OCI-LY3 (cell line): ENCODE results near the gene MAP3K7.
A peak's percentile ranks its signal among the peaks of the same experiment; 100 is the strongest.

Experiments
- H2AFZ ChIP-seq: fragments of 200-600, 300-600 bp; shearing (Covaris generic); 2 replicates; pipeline ENCODE4 v1.6.0; 2014; ENCODE audit warnings: antibody characterized with exemption, low read depth, low read length
- H3K27ac ChIP-seq: fragments of 200-600, 300-600 bp; sonication (generic); 2 replicates; pipeline ENCODE4 v1.5.1; 2014; ENCODE audit warnings: mild to moderate bottlenecking, low read length, moderate library complexity, mixed read lengths
- H3K27me3 ChIP-seq: fragments of 200-600, 300-600 bp; sonication (generic); 2 replicates; pipeline ENCODE4 v1.6.1; 2014; ENCODE audit warnings: low read depth, low read length, mixed read lengths
- H3K36me3 ChIP-seq: fragments of 200-600, 300-600 bp; sonication (generic); replicated peaks from 2 replicates; pipeline ENCODE3; 2014; ENCODE audit warnings: low read depth, low read length, mixed read lengths
- H3K4me1 ChIP-seq: fragments of 300-600, 200-600 bp; sonication (generic); 2 replicates; pipeline ENCODE4 v1.6.1; 2014; ENCODE audit warnings: low read length, mixed read lengths
- H3K4me2 ChIP-seq: fragments of 200-600, 300-600 bp; sonication (generic); 2 replicates; pipeline ENCODE4 v1.6.1; 2014; ENCODE audit warnings: low read length, mixed read lengths
- H3K4me3 ChIP-seq: fragments of 300-600, 200-600 bp; sonication (generic); 2 replicates; pipeline ENCODE4 v1.5.1; 2014; ENCODE audit warnings: antibody characterized with exemption, mild to moderate bottlenecking, low read length, moderate library complexity
- H3K79me2 ChIP-seq: fragments of 300-600, 200-600 bp; shearing (Covaris generic); 2 replicates; pipeline ENCODE4 v1.6.1; 2014; ENCODE audit warnings: mild to moderate bottlenecking, low read length, mixed read lengths
- H3K9ac ChIP-seq: fragments of 300-600, 200-600 bp; shearing (Covaris generic); 2 replicates; pipeline ENCODE4 v1.6.0; 2014; ENCODE audit warnings: mild to moderate bottlenecking, low read length, moderate library complexity
- H3K9me3 ChIP-seq: fragments of 200-600, 300-600 bp; shearing (Covaris generic); 2 replicates; pipeline ENCODE4 v1.6.1; 2014; ENCODE audit warnings: low read length, mixed read lengths; ENCODE audit not compliant: insufficient read depth
- H4K20me1 ChIP-seq: fragments of 200-600, 300-600 bp; sonication (generic); 2 replicates; pipeline ENCODE4 v1.6.1; 2016; ENCODE audit warnings: low read length, mixed read lengths; ENCODE audit not compliant: insufficient read depth
- EZH2phosphoT487 ChIP-seq: fragments of 200-600 bp; shearing (Covaris generic); IDR thresholded peaks from 2 replicates; pipeline ENCODE4 v1.6.1; 2018; ENCODE audit warnings: antibody characterized with exemption, mixed run types, low read depth
- TF ChIP-seq, protein P1 (sequence below): fragments of 200-600, 300-600 bp; sonication (generic); IDR thresholded peaks from 2 replicates; pipeline ENCODE4 v1.5.1; 2014; ENCODE audit warnings: antibody characterized with exemption, low read length, low read depth

Gene MAP3K7

GRCh38 chr6:90544081-90544480 is 42.8 kb downstream of the MAP3K7 start:
- H3K4me1 ChIP-seq: peaks cover 7% of the 10 kb centered on the region; the same call in 1 of the 2 replicates
- no peaks in the 10 kb centered on the region for H4K20me1 ChIP-seq
- peaks cover 10% of the 10 kb centered on the region for H3K36me3 ChIP-seq
- H3K4me3 ChIP-seq: no peak overlapping the region
- no peaks in the 10 kb centered on the region for H3K9me3 ChIP-seq
- H3K9ac ChIP-seq: no peak overlapping the region
- no peaks in the 10 kb centered on the region for H3K27me3 ChIP-seq
- H3K79me2 ChIP-seq: no peaks in the 10 kb centered on the region
- no peak overlapping the region for H2AFZ ChIP-seq
- no peak overlapping the region for H3K27ac ChIP-seq
- H3K4me2 ChIP-seq: no peak overlapping the region
- TF ChIP-seq EZH2phosphoT487: no peak
- TF ChIP-seq, protein P1, sequence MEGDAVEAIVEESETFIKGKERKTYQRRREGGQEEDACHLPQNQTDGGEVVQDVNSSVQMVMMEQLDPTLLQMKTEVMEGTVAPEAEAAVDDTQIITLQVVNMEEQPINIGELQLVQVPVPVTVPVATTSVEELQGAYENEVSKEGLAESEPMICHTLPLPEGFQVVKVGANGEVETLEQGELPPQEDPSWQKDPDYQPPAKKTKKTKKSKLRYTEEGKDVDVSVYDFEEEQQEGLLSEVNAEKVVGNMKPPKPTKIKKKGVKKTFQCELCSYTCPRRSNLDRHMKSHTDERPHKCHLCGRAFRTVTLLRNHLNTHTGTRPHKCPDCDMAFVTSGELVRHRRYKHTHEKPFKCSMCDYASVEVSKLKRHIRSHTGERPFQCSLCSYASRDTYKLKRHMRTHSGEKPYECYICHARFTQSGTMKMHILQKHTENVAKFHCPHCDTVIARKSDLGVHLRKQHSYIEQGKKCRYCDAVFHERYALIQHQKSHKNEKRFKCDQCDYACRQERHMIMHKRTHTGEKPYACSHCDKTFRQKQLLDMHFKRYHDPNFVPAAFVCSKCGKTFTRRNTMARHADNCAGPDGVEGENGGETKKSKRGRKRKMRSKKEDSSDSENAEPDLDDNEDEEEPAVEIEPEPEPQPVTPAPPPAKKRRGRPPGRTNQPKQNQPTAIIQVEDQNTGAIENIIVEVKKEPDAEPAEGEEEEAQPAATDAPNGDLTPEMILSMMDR: no peak

- H3K27me3 ChIP-seq: no peaks in the 10 kb centered on the region
- no peak for TF ChIP-seq EZH2phosphoT487
- TF ChIP-seq, protein P1: no peak
- peaks cover 10% of the 10 kb centered on the region for H3K36me3 ChIP-seq
- H4K20me1 ChIP-seq: no peaks in the 10 kb centered on the region
- no peaks in the 10 kb centered on the region for H3K9me3 ChIP-seq
- H3K4me3 ChIP-seq: no peak overlapping the region
- no peak overlapping the region for H3K4me2 ChIP-seq
- no peaks in the 10 kb centered on the region for H3K79me2 ChIP-seq
- no peak overlapping the region for H3K9ac ChIP-seq
- H3K27ac ChIP-seq: no peak overlapping the region
- H3K4me1 ChIP-seq: peaks cover 19% of the 10 kb centered on the region
- H2AFZ ChIP-seq: no peak overlapping the region
These were observed 45.7 kb downstream of the MAP3K7 start for GRCh38 chr6:90541221-90541620.

DNA sequence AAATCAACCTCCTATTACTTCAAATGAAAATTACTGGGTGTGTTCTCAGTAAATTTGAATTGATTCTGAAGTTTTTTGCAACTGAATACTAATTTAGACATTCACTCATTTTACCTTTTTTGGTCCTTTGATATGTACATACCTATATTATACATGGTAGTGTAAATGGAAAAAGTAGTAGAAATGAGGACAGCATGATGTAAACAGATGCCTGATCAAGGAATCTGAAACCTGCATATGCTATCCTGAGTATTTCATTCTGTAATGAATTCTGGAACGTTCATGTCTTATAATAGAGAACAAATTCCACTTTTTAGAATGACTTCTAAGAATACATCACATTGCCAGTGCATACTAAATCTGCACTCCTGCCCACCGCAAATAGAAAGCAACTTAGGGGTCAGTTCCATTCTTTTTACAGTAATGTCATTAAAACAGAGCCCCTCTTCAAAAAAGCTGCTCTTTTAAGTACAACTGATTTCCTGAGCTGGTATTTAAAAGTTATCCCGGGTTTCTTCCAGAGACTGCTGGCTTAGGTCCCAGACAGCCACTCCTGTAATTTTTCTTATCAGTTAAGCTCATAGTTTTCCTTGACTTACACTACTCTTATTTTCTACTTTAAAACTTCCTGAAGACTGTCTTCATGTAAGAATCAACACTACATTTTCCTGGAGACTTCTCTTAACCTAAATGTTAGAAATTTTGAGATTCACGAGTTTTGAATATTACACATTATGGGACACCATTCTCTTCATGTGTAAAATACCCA is 48.4 kb downstream of the MAP3K7 start:
- TF ChIP-seq, protein P1: no peak
- TF ChIP-seq EZH2phosphoT487: no peak
- H2AFZ ChIP-seq: no peak overlapping the region
- no peaks in the 10 kb centered on the region for H3K9me3 ChIP-seq
- no peak overlapping the region for H3K4me3 ChIP-seq
- H3K4me2 ChIP-seq: peak overlapping the region; percentile 60
- H3K79me2 ChIP-seq: no peaks in the 10 kb centered on the region
- no peak overlapping the region for H3K27ac ChIP-seq
- no peaks in the 10 kb centered on the region for H3K36me3 ChIP-seq
- no peak overlapping the region for H3K9ac ChIP-seq
- H3K4me1 ChIP-seq: peaks cover 12% of the 10 kb centered on the region
- H3K27me3 ChIP-seq: no peaks in the 10 kb centered on the region
- H4K20me1 ChIP-seq: no peaks in the 10 kb centered on the region

GRCh38 chr6:90537723-90538258 is 49.1 kb downstream of the MAP3K7 start:
- TF ChIP-seq EZH2phosphoT487: no peak
- TF ChIP-seq, protein P1: no peak
- Histone ChIP-seq H2AFZ (no peak overlapping the region), H3K9me3 (no peaks in the 10 kb centered on the region), H4K20me1 (no peaks in the 10 kb centered on the region), H3K27ac (no peak overlapping the region), H3K79me2 (no peaks in the 10 kb centered on the region), H3K4me3 (peak overlapping the region; percentile 41; the same call in 1 of the 2 replicates), H3K9ac (no peak overlapping the region), H3K4me2 (peak overlapping the region; percentile 60), H3K36me3 (peaks cover 3% of the 10 kb centered on the region), H3K4me1 (peaks cover 12% of the 10 kb centered on the region), H3K27me3 (no peaks in the 10 kb centered on the region)
